ENCODE data around the gene SLC2A13.
"Not testable (repeated sequence)": the region's sequence is repeated elsewhere in the genome, so short reads cannot be mapped to it uniquely, and the experiment has no call there.

The SLC2A13 gene

DNA sequence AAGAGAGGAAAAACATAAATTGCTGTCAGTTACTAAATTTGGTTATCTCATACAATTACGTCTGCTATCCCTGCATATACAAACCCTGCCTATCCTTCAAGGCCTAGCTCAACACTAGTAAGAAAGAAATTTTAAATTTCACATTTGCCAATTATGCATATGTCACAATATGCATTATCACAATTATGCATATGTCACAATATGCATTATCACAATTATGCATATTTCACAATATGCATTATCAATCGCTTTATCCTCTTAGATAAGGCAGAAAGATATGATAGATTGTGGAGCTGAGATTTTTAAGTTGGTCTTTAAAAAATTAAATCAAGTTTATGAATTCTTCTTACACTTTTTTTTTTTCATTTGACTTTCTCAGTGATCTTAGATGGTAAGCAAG lies 291.3 kb downstream of the SLC2A13 start:
- DNase-seq: no peak

DNA sequence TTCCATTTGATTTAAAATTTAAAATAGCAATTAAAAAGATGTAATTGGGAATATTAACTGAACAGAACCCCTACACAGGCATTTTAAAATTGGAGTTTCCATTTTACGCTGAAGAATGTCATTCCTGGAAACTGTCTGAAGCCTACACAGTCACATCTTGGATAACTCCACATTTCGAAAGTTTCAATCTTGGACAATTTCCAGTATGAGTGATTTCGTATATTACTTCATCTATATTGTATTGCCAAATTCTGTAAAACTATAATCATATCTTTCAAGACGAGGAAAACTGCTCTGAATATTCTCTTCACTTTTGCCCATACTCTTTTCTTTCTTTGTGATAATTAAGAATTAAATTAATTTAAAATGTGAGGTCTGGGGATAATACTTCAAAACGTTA lies 292.1 kb downstream of the SLC2A13 start:
- no peak for DNase-seq

DNA sequence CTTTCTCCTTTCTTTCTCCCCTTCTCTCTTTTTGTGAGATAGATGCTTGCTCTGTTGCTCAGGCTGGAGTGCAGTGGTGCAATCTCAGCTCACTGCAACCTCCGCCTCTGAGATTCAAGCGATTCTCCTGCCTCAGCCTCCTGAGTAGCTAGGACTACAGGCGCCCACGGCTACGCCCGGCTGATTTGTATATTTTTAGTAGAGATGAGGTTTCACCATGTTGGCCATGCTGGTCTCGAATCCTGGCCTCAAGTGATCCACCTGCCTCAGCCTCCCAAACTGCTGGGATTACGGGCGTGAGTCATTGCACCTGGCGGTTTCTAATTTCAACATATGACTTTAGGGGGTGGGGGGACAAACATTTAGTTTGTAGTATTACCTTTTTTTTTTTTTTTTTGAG lies 293.4 kb downstream of the SLC2A13 start:
- DNase-seq: not testable (repeated sequence)

DNA sequence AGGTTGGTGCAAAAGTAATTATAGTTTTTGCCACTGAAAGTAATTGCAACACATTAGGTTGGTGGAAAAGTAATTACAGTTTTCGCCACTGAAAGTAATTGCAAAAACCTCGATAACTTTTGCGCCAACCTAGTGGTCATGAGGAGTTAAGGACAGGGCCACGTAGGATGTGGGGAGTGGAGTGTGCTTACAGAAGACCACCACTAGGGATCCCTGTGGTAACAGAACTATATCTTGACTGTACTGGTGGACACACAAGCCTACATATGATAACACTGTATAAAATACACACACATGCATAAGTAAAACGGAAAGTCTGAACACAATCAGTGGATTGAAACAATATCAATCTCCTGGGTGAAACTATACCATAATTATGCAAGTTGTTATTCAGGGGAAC lies 298.8 kb downstream of the SLC2A13 start:
- no peak for DNase-seq

DNA sequence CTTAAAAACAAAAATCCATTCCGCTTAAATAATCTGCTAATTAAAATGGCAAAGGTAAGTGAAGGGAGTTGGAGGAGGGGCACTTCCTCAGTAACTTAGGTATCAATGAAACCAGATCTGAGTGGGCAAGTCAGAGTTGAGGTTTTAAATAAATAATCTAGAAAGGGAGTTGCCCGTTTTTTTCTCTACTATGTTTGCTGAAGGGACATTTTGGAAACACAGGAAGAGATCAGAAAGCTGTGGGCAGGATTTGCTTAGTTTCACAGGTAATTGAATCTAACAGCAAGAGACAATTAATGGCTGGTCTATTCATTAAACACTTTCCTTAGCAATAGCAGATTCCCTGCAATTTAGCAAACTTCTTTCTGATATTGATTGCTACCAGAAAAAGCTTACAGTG lies 300.2 kb downstream of the SLC2A13 start:
- DNase-seq: no peak

DNA sequence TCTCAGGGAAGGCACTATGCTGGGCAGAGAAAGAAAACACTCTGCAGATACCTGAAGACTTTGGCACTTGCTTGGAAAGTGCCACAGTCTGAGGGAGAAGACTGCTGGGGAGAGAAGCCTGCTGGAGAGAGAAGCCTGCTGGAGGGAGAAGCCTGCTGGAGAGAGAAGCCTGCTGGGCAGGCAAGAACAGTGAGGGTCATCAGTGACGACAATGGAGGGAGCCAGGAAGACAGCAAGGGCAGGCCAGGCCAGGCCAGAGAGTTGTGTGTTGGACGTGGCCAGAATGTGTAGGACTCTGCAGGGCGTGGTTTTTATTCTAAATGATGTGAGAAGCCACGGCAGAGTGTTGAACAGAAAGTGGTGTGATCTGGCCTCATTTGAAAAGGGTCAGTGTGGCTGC lies 301.0 kb downstream of the SLC2A13 start:
- DNase-seq: no peak

DNA sequence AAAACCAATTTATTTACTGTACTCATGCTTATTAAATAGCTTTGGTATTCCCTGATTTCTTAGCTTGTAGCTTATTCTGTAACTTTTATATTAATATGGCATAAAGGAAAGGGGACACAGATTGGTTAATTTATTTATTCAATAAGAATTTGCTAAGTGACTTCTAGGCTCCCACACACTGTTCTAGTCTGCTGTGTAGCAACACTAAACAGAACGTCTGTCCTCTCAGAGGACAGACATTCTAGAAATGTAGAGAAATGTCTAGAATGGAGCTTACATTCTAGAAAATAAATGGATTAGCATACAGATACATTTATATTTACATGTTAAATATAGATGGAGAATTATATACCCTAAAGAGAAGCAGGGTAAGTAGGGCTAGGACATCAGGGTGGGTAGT lies 301.4 kb downstream of the SLC2A13 start:
- no peak for DNase-seq

DNA sequence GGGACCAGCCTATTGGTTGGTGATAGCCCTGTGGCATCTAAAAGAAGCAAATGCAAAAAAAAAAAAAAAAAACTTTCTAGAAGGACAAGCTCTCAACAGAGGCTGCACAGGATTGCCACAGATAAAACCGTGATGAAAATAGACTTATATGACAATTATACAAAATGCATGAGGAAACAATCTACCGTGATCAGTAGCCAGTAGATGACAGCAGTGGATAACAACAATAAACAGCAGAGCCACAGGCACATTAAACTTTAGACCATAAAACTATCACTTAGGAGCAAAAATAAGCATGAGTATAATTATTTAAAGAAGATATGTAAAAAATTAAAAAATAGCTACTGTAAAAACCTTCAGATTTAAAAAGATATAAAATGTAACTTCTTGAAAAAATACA lies 302.7 kb downstream of the SLC2A13 start:
- no peak for DNase-seq

DNA sequence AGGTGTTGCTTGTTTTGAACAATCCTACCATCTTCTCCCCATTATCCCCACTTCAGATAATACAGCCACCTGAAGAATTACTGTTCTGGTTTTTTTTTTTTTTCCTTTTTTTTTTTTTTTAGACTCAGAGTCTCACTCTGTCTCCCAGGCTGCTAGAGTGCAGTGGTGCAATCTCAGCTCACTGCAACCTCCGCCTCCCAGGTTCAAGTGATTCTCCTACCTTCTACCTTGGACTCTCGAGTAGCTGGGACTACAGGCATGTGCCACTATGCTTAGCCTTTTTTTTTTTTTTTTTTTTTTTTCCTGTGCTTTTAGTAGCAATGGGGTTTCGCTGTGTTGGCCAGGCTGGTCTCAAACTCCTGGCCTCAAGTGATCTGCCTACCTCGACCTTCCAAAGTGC lies 306.9 kb downstream of the SLC2A13 start:
- DNase-seq: no peak

DNA sequence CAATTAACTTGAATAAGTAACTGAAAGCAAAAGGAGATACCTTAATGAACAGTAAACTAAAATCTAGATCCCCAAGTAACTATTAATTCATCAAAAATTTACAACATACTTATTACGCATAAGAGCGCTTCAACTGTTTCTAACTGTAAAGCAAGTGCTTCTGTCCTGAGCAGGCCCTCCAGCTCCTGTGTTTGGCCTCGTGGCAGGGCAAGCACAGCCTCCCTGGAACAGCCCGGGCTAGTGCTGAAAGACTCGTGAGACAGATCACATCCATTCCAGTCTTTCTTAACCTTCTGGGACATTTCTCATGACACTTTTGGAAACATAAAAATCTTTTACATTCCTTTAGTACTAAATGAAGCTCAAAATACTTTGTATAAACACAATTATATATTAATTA lies 307.5 kb downstream of the SLC2A13 start:
- DNase-seq: no peak

DNA sequence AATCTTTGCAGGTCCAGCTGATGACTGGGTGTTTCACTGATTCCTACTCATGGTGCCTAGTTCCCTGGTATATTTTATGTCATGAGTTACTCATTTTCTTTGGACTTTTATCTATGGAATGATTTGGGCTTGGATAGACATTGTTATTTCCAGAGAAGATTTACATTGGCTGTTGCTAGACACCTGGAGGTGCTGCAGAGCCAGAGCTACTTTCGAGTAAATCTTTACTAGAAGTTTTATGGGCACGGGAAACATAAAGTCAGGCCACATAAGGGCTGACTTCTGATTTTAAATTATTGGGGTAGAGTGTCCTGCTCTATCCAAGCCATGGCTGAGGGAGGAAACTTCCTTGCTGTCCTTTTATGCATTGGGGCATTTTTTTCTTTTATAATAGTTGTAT lies 310.4 kb downstream of the SLC2A13 start:
- no peak for DNase-seq

DNA sequence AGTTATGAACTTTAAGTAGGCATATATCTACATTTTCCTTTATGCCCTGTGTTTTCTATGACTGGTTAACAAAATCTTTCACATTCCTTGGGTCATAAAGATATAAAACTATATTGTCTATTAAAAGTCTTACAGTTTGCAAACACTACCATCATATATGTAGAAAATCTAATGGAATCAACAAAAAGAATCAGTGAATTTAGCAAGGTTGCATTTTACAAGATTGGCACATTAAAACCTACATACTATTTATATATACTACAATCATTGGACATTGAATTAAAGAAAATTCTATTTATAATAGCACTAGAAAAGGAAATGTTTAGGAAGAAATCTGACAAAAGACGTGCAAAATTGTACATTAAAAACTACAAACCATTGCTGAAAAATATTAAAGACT lies 312.9 kb downstream of the SLC2A13 start:
- no peak for DNase-seq

DNA sequence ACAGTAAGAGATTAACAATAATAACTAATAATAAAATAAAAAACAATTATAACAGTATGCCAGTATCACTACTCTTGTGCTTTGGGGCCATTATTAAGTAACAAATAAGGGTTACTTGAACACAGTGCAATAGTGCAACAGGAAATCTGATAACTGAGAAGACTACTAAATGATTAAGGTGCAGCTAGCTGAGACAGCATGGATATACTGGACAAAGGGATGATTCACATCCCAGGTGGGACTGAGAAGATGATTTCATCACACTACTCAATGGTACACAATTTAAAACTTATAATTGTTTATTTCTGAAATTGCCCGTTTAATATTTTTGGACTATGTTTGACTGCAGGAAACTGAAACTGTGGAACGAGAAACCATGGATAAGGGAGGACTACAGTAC lies 317.6 kb downstream of the SLC2A13 start:
- DNase-seq: no peak

DNA sequence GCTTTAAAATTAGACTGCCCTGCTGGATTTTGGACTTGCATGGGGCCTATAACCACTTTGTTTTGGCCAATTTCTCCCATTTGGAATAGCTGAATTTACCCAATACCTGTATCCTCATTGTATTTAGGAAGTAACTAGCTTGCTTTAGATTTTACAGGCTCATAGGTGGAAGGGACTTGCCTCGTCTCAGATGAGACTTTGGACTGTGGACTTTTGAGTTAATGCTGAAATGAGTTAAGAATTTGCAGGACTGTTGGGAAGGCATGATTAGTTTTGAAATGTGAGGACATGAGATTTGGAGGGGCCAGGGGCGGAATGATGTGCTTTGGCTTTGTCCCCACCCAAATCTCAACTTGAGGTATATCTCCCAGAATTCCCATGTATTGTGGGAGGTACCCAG lies 320.1 kb downstream of the SLC2A13 start:
- not testable (repeated sequence) for DNase-seq

DNA sequence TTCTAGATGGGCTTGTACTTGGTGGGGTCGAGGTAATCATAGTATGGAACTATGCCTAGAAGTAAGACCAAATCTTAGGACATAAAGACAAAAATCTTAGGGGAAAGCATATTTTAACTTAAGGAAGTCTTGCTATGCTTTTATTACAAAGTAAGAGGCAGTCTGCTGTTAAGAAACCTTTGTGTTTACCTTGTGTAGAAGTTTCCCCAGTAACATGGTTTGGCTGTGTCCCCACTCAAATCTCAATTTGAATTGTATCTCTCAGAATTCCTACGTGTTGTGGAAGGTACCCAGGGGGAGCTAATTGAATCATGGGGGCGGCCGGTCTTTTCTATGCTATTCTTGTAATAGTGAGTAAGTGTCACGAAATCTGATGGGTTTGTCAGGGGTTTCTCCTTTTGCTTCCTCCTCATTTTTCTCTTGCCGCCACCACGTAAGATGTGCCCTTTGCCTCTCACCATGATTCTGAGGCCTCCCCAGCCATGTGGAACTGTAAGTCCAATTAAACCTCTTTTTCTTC lies 323.8 kb downstream of the SLC2A13 start:
- DNase-seq: peak in 1 of 56 donors; percentile 4

DNA sequence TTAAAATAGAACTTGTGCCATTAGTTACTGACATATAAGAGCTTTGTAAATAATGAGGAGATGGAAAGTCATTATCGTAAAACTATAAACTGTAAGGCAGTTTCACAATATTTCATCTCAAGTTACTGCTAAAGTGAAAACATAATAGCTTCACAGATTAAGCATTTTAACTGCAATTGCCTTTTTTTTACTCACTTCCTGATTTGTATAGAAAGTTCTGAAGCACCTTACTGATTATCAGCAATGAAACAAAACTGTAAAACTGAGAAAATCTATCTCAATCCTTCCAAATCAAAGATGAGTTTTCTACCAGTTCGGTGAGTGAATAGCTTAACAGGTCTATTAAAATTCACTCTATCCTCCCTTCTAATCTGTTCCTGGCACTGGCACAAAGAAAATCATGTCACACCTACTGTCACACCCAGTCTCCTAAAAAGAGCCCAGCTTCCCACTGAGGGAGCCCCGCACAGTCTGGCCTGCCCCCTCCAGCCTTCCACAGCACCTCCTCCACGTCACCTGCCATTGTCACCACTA lies 324.9 kb downstream of the SLC2A13 start:
- no peak for DNase-seq

DNA sequence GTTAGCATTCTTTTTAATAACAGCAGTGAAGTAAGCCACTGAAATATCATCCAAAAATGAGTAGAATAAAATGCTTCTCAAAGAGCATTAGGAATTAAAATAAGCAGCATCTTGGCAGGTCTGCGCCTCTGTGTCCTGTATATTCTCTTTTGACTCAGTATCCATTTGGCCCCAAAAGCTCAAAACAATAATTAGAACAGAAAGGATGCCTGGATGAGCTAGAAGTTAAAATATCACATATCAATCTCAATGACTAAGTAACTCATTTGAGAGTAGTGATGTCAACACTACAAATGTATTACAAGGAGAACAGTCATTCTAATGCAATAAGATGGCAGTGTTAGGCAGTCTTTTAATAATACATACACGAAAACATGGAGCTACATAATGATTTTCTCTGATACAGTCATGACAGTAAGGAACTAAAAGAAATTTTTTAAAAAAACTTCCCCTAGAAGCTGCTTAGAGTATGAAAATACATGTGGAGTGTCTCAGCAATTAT lies 325.4 kb downstream of the SLC2A13 start:
- no peak for DNase-seq

DNA sequence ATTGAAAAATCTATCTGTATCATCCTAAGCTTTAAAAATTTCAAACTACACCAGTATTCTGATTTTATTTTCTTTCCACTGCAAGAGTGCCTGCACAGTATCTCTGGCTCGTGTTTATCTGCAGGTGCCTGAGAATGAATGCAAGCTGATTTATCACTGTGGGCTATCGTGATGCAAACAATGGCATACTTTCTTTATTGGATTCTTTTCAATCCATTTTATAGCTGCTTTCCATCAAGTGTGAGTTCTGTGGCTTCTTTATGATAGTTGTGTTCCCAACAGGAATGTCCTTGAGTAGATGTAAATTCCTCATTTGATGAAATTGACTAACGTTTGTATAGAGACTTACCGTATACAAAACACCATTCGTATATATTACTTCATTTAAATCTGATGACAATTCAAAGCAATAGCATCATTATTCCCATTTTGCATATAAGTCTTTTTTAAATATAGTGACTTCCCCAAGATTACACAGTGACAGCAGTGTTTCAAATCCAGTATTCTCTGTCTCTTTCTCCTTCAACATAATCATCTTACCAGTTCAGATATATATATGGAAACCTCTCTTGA lies 326.0 kb downstream of the SLC2A13 start:
- DNase-seq: no peak

DNA sequence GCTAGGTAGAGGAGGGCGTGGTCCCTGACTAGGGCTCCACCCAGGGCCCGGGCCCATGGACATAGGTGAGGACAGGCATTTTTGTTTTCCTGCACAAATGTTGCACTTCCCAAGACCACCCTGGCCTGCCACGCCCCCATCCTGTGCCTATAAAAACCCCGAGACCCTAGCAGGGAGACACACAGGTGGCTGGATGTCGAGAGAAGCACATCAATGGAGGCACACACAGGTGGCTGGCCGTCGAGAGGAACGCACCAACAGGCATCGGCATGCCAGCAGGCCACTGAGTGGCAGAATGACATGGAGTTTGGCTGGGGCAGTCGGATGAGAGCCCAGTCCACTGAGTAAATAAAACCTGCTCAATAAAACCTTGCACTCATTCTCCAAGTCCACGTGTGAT lies 328.4 kb downstream of the SLC2A13 start:
- no peak for DNase-seq

DNA sequence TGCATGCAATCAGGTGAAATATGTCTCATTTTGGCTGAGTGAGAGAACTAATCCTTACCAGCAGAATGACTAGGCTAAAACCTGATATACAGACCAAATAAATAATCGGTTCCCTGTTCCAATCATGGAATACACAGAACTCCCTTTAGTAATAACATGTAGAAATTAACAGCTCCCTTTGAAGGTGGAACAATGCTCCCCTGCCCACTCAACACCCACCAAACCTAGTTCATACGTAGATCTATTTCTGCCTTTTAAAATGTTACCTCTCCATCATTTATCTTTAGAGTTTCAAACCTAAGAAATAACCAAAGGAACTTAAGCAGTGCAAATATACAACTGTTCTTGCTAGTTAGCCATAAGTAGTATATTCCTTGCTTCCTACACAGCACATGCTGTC lies 332.6 kb downstream of the SLC2A13 start:
- DNase-seq: peak in 5 of 56 donors; percentile 10 to 58 (median 12)

DNA sequence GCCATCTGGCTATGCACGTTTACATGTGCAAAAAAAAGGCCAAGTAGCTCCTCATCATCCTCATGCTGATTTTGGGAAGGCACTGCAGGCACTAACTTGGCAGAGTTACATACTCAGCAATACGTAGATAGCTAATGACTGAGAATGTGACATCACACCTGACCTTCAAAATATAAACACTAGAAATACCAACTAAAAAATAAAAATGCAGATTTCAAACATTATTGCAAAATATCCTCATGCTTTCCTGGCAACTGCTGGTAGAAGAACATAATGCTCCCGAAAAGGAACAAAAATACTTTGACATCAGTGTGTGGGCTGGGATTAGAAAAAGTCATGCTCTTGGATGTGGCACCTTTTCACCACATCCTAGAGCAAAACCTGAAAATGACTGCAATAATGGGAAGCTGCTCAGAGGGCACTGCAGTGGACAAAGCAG lies 333.0 kb downstream of the SLC2A13 start:
- DNase-seq: peak in 2 of 56 donors; percentile 10 to 41

DNA sequence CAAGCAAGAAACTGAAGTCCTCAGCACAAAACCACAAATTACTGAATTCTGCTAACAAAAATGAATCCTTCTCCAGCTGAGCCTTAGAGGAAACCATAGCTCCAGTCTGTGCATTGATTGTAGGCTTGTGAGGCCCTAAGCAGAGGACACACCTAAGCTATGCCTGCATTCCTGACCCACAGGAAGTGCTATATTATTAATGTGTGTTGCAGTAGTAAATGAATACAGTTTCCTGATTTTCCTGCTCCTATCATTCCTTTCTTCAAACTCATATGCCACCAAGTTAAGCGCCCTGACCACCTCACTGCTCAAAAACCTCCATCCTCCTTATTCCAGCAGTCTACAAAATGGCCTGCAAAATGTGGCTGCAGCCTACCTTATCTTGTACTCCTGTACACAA lies 334.4 kb downstream of the SLC2A13 start:
- DNase-seq: no peak

DNA sequence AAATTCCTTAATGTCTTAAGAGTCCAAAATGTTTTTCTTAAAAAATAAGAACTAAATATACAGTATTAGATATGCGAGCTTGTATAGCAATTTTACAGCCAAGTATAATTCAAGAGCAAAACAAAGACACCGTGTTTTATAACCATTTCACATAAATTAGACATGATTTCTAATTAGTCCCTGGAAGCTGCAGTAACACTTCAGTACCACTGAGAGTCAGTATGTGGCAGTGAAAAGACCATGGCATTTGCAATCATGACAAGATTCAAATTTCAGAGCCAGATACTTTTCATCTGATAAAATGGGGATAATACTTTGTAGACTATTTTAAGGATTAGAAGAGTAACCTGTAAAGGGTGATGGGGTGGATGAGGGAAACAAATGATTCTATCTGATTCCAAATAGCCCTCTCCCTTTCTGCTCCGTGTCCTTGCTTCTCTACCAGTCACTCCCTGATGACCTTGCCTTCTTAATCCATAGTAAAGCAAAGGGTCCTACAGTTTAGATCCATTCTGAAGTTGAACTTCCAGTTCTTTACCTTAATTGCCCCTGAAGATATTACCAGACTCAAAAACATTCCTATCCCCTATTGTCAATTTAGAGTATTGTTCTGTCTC lies 340.8 kb downstream of the SLC2A13 start:
- DNase-seq: no peak
